NCI-H446 (cell line): Measurements from ENCODE around the gene FAM83D.
A peak's percentile ranks its signal among the peaks of the same experiment; 100 is the strongest.
"Not testable (repeated sequence)": the region's sequence is repeated elsewhere in the genome, so short reads cannot be mapped to it uniquely, and the experiment has no call there.

Source experiments
- DNase-seq, 2 experiments: peaks; one replicate each; lab custom pipeline; 2025; lab: John Stamatoyannopoulos, UW

The FAM83D gene

DNA sequence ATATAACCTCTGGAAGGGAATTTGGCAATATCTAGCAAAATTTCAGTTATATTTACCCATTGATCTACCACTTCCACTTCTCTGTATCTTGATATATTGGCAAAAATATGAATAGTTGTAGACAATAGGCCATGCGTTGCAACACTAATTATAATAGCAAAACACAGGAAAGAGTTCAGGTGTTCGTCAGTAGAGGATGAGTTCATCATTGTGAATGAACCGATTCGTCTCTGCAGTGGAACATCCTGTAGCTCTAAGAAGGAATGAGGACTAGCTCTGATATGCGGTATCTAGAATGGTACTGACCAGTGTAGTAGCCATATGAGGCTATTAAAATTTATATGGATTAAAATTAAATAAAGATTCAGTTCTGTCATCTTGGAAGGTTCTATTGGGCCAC lies 8.3 kb downstream of the FAM83D start:
- no peak for DNase-seq

DNA sequence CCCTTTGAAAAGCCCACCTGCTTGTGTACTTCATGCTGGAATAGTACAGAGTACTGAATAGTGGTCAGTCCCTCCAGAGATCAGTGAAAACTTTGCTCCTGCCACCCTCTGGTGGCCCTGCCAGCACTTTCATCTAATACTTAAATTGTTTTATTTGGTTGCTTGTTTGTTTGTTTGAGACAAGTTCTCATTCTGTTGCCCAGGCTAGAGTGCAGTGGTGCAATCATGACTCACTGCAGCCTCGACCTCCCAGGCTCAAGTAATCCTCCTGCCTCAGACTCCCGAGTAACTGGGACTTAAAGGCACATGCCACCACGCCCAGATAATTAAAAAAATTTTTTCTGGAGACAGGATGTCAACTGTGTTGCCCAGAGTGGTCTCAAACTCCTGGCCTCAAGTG lies 9.1 kb downstream of the FAM83D start:
- no peak for DNase-seq

DNA sequence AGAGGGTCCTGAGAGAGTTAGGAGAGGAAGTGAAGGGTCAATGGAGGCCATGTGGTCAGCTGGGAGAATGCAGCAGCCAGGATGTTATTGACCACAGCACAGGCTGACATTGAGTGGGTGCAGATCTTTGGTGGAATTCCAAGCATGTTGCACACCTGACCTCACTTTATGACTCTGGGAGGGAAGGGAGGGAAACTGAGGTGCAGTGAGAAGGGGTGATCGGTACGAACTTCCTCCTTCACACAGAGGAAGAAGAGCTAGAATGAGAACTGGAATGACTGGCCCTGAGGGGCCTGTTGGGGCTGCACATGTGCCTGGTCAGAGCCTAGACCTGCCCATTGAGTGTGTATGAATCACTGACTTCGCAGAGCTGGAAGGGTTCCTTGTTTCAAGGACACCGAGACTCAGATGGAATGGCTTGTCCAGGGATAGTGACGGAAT lies 9.8 kb downstream of the FAM83D start:
- DNase-seq, result no peak

DNA sequence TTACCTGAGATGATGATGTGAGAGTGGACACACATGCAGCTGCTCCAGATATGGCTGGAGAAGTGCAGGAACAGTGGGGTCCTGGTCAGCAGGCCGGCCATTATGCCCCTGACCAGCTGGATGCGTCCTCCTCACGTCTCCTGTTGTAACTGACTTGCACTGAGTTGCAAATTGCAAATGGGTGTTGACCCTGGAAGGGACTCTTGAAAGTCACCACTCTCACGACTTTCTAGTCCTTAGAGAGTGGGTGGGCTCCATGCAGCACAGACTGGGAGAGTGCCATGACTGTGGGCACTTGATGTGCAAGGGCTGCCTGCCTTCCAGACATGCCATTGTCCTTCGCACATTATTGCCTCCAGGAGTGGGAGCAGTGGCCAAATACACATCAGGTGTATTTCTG lies 10.8 kb downstream of the FAM83D start:
- DNase-seq, result no peak

DNA sequence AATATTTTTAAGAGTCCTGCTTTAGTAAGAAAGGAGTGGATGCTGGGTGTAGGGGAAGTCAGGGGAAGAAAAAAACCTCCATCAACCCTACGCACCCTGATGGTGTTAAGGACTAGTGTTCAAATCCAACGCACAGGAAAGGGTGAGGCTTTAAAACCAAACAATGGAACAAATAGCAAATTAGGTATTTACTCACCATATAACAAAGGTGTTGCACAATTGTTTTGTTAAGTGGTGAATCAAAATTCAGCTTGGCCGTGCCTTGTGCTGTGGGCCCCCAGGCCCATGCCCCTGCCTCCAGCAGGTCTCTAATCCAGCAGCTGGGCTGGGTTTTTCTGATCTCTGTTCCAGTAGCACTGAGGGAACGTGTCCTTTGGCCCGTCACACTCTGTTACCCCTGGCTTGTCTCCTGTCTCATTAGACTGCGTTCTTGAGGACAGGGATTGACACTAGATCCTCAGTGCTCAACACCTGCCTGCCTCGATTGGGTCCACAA lies 11.8 kb downstream of the FAM83D start:
- no peak for DNase-seq

DNA sequence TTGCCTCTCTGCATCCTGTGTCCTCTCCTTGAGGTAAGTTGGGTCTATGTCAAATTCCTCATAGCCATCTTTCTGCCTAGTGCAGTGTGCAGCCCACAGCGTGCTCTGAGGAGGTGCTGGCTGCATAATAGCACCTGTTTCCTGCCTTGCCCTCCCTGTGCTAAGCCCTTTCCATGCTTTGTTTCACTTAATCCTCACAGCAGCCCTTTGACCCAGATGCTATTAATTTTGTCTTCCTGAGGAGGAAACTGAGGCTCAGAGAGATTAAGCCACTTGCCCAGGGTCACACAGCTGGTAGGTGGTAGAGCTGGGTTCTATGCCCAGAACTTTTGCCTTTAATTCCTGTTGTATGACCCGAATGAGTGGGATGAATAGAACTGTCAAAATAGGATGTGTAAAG lies 13.5 kb downstream of the FAM83D start:
- no peak for DNase-seq

DNA sequence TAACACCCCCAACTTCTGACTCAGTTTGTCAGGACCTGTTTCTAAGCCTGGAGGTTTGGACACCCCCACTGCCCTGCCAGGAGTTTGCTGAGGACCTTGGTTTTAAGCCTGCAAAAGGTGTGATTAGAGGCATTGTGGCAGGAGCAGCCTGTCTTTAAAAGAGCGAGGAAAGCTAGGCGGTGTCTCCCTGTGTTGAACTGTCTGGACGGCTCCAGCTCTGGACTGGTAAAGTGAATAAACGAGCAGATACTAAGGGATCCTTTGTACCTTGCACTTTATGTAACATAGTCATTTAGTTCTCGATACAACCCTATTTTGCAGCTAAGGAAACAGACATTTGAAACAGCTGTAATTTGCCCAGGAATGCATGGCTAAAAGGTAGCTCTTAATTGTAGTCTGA lies 14.4 kb downstream of the FAM83D start:
- DNase-seq, result no peak

DNA sequence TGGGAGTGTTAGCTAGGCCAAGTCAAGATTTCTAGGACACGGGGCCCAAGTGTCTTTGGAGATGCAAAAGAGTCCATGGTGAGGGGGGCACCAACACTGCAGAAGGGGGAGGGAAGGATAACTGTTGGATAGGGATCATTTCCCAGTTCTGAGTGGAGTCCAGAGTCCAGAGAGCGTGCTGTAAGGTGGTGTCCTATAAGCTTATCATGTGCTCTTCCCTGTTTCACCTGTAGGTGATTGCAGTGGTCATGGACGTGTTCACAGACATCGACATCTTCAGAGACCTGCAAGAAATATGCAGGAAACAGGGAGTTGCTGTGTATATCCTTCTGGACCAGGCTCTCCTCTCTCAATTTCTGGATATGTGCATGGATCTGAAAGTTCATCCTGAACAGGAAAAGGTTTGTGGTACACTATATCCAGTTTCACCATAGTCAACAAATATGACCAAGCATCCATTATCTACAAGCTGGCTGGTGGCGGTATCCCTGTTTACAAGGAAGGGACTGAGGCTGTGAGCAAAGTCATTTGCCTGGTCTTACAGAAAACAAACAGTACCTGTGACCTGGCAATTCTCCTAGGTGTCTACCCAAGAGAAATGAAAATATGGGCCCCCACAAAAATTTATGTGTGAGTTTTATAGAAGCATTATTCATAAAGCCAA lies 15.6 kb downstream of the FAM83D start:
- no peak for DNase-seq

DNA sequence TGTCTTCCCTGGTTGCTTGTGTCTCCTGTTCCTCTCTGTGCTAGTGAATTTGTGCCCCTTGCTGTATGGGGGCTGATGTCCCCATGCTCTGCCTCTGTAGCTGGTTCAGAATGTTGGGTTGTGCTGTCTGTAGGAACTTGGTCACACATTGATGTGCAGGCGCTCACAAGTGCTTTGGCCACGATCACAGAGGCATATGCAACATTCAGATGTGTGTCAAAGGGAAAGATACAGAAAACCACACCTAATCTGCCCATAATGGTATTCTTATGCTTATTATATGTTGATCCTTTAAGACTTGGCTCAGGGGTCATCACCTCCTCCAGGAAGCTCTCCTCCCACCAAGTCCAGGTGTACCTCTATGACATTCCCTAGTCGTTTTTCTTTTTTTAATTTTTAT lies 18.8 kb downstream of the FAM83D start:
- DNase-seq, result no peak

DNA sequence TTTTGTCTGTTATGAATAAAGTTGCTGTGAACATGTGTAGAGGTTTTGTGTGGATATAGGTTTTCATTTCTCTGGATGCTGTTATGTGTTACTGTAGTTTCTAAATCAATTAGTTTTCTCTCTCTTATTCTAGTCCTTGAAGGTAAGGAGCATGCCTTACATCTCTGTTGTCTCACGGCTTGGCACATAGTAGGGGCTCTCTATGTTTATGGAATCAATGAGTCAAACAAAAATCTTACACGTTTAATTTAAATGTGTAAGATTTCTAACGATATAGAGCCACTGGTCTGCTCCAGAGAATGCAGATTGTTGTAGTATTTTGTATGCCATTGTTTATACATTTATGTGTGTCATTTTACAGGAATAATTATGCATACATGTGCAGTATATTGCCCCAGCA lies 20.6 kb downstream of the FAM83D start:
- no peak for DNase-seq

DNA sequence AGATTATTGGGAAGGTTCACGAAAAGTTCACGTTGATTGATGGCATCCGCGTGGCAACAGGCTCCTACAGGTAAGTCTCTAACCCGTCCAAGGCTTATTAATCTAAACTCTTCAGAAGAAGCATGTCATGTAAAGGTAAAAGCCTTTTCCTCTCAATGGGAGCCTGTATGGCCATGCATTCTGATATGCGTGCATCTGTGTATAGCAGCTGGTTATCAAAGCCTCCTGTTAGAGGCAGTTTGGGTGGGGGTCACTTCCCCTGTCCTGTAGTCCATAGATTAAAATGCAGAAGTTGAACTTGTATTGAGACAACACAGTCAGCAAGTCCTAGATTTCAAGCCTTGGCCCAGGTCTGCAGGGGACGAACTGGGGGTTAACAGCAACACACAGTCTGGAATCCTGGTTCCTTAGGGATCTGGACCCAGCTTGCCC lies 21.7 kb downstream of the FAM83D start:
- no peak for DNase-seq

DNA sequence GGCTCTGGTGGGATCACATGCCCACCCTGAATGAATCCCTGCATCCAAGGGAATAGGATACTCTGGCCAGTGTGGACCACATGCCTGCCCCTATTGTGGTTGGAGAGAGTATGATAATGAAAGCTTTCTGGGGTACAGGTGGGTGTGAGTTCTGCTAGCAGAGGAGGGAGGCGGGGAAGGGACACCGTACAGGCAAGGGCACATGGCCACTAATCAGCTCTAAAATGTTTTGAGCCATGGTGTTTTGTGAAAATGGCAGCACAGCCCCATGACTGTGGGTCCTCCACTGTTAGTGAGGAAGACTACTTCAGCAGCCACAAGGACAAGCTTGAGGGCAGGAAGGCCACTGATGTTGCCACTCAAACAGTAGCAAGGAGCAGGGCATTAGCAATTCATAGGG lies 24.0 kb downstream of the FAM83D start:
- no peak for DNase-seq

DNA sequence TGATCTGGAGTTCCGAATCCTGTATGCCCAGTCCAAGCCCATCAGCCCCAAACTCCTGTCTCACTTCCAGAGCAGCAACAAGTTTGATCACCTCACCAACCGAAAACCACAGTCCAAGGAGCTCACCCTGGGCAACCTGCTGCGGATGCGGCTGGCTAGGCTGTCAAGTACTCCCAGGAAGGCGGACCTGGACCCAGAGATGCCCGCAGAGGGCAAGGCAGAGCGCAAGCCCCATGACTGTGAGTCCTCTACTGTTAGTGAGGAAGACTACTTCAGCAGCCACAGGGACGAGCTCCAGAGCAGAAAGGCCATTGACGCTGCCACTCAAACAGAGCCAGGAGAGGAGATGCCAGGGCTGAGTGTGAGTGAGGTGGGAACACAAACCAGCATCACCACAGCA lies 25.4 kb downstream of the FAM83D start:
- DNase-seq, result no peak

DNA sequence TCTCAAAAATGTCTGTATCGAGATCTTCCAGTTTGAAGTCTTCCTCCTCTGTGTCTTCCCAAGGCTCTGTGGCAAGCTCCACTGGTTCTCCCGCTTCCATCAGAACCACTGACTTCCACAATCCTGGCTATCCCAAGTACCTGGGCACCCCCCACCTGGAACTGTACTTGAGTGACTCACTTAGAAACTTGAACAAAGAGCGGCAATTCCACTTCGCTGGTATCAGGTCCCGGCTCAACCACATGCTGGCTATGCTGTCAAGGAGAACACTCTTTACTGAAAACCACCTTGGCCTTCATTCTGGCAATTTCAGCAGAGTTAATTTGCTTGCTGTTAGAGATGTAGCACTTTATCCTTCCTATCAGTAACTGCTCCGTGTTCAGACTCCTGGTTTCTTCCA lies 25.9 kb downstream of the FAM83D start:
- DNase-seq, result no peak

DNA sequence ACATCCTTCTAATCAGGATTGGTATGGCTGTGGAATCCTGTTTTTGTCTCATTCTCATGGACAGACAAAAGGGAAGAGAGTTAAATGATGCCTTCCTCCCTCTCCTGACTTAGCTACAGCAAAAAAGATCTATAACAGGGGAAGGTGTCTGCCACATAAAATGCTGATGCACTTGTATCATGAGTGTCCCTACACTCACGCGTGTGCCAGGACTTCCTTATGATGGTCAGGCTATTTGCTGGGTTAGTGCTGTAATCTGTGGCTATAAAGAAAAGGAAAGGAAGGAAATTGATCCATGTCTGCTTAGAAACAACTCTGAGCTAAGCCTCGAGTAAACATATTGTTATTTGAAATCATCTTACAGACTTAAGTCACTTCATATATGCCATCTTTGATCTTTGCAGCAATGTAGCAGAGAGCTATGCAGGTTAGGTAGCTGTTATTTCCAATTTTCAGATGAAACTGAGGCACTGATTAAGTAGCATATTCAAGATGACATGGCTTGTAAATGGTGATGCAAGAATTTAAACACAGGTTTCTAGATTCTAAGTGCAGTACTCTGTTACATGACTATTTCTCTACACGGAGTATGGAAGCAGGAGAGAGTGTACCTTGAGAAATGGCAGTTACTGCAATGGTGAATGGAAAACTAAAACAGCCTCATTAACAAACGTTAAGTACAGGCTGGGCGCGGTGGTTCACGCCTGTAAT lies 27.6 kb downstream of the FAM83D start:
- DNase-seq, result no peak

DNA sequence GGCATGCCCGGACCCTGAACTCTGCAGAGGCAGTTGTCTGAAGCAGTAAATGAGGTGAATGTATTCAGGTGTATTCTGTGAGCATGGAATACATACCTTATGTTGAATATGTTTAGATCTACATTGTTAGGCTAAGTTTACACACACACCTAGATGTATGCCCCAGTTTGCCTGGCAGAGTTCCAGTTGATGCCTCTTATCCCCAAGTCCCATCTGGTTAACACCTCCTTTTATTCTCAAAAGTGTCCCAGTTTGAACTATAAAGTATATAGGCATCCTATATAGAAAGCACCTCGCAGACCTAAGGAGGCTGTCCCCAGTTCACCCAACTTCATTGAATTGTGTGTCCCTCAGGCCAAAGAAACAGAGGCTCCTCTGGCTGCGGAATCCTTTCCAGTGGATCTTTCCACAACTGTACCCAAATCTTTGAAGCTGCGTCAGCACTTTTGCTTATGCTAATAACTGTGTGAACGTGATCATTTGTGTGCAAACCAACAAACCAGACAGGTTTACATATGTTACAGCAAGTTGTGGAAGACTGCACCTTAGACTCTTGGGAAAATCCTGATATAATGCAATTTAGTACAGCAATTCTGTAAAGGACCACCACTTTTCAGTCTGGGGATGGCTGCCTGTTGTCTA lies 31.1 kb downstream of the FAM83D start:
- no peak for DNase-seq

DNA sequence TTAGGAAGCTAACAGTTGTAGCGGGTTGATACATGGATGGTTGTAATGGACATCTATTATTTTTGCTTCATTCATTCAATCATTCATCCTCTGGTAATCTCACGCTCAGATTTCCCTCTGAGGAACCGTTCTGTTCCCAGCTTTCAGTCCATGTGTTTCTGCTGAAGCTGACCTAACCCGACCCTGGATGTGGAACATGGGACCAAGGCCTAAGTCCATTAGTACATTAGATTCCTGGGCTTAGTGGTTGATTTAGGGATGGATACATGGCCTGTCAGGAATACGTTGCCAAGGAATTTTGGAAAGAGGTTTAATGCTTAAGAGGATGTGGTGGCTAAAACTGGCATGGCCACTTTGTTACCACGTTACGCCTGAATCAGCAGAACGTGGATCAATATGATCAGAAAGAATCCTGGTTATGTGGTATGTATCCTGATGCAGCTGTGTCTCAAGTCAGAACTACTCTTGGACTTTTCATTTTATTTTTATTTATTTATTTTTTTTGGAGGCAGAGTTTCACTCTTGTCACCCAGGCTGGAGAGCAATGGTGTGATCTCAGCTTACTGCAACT lies 31.8 kb downstream of the FAM83D start:
- DNase-seq, result no peak

DNA sequence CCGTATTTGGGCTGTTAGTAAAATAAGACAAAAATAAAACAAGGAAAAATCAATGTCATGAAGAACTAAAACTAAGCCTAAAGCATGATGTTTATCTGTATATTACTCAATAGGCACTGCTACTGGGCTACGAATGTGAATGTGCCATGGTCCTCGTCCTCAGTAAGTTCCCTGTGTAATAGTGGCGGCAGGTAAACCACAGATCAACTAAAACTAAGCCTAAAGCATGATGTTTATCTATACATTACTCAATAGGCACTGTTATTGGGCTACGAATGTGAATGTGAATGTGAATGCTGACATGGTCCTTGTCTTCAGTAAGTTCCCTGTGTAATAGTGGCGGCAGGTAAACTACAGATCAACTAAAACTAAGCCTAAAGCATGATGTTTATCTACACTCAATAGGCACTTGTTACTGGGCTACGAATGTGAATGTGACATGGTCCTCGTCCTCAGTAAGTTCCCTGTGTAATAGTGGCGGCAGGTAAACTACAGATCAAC lies 34.0 kb downstream of the FAM83D start:
- not testable (repeated sequence) for DNase-seq

DNA sequence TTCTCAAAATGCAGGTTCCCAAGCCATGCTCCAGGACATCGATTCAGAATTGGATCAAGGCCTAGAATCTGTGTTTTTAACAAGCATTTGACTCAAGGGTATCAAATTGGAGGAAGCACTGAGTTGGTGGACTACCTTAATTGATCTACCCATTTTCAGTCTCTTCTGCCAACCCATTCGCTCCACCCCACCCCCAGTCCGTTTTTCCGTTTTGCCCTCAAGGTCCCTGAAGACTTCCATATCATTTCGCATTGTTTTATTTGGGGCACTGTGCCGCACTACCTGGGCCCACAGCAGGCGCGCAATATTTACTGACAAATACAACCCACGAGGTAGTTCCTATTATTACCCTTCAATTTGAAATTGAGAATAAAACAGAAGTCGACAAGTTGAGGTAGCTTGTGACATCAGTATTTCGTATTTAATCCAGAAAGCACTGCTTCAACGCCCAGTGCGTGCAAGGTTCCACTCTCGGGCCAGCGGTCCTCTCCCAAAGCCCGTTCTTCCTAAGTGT lies 35.4 kb downstream of the FAM83D start:
- DNase-seq, result peak in 1 of 2 experiments; percentile 19

DNA sequence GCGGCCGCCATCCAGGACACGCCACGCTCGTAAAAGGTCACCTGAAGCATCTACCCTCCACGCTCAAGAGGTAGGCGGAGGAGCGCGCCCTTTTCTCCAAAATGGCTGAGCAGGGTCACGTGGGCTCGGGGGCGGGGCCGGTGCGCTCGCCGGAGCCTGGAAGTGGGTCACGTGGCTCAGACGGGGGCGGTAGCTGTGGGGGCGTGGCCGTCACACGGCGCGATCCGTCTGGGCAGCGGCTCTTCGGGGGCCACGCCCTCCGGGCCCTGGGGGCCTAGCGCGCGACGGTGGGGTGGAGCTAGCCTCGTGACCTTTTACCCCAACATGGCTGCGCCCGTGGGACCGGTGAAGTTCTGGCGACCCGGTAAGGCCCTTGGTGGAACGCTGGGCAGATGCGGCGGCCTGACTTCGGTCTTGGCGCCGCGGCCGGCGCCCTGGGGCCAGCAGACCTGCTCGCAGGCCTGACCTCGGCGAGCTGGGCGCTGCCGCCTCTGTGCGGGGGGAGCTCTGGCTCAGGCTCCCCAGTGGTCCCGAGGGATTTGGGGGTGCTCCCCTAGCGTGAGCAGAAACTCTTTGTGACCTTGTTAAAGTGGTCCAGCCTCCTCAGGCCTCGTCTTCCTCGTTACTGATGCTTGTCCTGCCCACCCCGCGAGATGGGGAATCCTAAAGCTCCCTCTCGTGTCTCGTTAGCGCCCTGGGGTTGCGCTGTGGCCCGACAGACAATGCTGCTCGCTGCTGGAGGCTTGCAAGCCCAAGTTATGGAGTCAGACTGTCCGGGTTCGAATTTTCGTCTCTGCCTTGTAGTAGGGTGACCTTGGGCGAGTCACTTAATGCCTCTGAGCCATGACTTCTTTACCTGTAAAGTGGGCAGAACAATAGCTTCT lies 36.1 kb downstream of the FAM83D start, which contains the start of gene DHX35:
Gene DHX35, plus strand, starts transcription at position 301 of the 884 bp plus-strand sequence. Its CDS starts 24 bp downstream, at position 325.
- DNase-seq, result peak; percentile 93 to 98

DNA sequence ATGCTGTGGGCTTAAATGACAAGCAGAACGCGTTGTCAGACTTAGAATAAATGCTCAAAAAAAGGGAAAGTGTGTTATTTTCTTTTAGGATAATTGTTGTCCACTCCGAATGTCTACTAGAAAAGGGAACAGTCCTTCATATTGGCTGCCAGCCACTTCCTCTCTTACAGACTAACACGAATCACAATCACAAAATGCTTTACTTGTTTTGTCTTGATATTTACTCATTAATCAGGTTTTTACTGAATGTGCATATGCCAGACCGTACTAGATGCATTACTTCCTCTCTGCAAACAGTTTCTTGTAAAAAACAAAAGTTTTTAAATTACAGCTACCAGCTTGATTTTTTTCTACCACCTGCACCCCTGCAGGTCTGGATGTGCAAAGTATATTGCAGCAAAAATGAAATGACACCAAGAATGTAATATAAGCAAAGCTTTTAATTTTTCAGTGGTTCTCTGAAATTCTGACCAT lies 36.7 kb downstream of the FAM83D start:
- peak in 1 of 2 experiments; percentile 51 for DNase-seq
